ENCODE measurements around the gene CORO6. TPM values are rescaled to one million over a fixed set of nuclear protein-coding genes. Genes with fewer than 3 reads are reported as not detected.

The CORO6 gene
- total and polyA plus RNA-seq, 2 of the 13 experiments (the other 11 are each of a cell fraction or from before 2014, with no cell fraction given) = 0.42 to 0.82 TPM

DNA sequence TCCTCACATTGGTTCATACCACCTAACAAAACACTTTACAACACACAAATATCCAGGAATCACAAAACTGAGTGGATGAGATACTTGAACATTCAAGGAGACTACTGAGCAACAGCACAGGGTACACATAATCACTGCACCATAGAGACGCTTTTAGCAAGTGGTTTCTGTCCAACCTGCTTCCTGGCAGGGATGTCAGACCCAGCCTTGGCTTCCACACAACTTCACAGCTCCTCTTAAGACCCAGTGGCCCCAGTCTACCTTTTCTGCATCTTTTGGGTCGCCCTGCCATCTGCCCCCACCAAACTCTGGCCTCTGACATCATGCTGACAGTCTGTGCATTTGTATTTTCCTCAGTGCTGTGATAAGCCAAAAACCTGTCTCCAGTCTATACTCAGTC, 5.9 kb upstream of the CORO6 start:
- H3K27ac ChIP-seq (ENCODE audit: extremely low read length, insufficient read depth, low read length) = no peak overlapping the region
- H3K4me2 ChIP-seq (ENCODE audit: low read depth, low read length) = no peak overlapping the region
- no peak overlapping the region for H2AFZ ChIP-seq (ENCODE audit: low read length)
- 95% methylated on average over 2 of the region's 2 CpGs for WGBS (ENCODE audit: low lambda C conversion rate)
- ChIA-PET CTCF (ENCODE audit: low intra/inter-chr PET ratio, low total read pairs) (no interaction called here), POLR2A (interaction anchor here (1.2 kb wide), 1 partner anchor 14 kb away, joined by 3 read pairs; no protein-coding TSS in a partner anchor)
- H3K9ac ChIP-seq (ENCODE audit: insufficient read depth, low read depth, low read length) = no peak overlapping the region
- no peak for ATAC-seq
- H3K36me3 ChIP-seq (replicated peaks in 1 of 2; ENCODE audit: control insufficient read depth in 1 of 2, insufficient read depth in 2 of 2, low read length in 2 of 2) = peaks cover 7 to 19% of the 10 kb centered on the region in 2 experiments; a peak in 4 of 5 replicates
- DNase-seq (ENCODE audit: low spot score) = no peak
- BruUV-seq (replicated peaks) = no TSS peak
- TF ChIP-seq, protein P1, sequence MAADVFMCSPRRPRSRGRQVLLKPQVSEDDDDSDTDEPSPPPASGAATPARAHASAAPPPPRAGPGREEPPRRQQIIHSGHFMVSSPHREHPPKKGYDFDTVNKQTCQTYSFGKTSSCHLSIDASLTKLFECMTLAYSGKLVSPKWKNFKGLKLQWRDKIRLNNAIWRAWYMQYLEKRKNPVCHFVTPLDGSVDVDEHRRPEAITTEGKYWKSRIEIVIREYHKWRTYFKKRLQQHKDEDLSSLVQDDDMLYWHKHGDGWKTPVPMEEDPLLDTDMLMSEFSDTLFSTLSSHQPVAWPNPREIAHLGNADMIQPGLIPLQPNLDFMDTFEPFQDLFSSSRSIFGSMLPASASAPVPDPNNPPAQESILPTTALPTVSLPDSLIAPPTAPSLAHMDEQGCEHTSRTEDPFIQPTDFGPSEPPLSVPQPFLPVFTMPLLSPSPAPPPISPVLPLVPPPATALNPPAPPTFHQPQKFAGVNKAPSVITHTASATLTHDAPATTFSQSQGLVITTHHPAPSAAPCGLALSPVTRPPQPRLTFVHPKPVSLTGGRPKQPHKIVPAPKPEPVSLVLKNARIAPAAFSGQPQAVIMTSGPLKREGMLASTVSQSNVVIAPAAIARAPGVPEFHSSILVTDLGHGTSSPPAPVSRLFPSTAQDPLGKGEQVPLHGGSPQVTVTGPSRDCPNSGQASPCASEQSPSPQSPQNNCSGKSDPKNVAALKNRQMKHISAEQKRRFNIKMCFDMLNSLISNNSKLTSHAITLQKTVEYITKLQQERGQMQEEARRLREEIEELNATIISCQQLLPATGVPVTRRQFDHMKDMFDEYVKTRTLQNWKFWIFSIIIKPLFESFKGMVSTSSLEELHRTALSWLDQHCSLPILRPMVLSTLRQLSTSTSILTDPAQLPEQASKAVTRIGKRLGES (CRISPR knock-in tag; IDR thresholded peaks at IDR 0.05; ENCODE audit: borderline replicate concordance) = no peak
- TF ChIP-seq ZNF619 (CRISPR knock-in tag; IDR thresholded peaks at IDR 0.05) = no peak
- no peak for TF ChIP-seq NCOA1 (CRISPR knock-in tag; IDR thresholded peaks at IDR 0.05)
- no peak for TF ChIP-seq KDM4B (CRISPR knock-in tag; IDR thresholded peaks at IDR 0.05)
- no peak for TF ChIP-seq ZNF790 (CRISPR knock-in tag; IDR thresholded peaks at IDR 0.05; ENCODE audit: borderline replicate concordance)
- TF ChIP-seq HOXA5 (CRISPR knock-in tag; IDR thresholded peaks at IDR 0.05) = no peak
- TF ChIP-seq, protein P2, sequence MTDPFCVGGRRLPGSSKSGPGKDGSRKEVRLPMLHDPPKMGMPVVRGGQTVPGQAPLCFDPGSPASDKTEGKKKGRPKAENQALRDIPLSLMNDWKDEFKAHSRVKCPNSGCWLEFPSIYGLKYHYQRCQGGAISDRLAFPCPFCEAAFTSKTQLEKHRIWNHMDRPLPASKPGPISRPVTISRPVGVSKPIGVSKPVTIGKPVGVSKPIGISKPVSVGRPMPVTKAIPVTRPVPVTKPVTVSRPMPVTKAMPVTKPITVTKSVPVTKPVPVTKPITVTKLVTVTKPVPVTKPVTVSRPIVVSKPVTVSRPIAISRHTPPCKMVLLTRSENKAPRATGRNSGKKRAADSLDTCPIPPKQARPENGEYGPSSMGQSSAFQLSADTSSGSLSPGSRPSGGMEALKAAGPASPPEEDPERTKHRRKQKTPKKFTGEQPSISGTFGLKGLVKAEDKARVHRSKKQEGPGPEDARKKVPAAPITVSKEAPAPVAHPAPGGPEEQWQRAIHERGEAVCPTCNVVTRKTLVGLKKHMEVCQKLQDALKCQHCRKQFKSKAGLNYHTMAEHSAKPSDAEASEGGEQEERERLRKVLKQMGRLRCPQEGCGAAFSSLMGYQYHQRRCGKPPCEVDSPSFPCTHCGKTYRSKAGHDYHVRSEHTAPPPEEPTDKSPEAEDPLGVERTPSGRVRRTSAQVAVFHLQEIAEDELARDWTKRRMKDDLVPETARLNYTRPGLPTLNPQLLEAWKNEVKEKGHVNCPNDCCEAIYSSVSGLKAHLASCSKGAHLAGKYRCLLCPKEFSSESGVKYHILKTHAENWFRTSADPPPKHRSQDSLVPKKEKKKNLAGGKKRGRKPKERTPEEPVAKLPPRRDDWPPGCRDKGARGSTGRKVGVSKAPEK (CRISPR knock-in tag; IDR thresholded peaks at IDR 0.05; ENCODE audit: borderline replicate concordance) = no peak
- TF ChIP-seq, protein P3, sequence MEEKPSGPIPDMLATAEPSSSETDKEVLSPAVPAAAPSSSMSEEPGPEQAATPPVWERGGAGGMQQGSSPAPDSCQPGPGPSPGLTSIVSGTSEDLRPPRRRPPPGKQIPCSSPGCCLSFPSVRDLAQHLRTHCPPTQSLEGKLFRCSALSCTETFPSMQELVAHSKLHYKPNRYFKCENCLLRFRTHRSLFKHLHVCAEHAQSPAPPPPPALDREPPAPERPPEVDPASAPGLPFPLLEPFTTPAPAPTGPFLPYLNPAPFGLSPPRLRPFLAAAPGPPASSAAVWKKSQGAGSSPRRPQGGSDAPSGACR (CRISPR knock-in tag; IDR thresholded peaks at IDR 0.05) = no peak
- TF ChIP-seq ZNF672 (CRISPR knock-in tag; IDR thresholded peaks at IDR 0.05) = no peak
- no peak for TF ChIP-seq SRY (CRISPR knock-in tag; IDR thresholded peaks at IDR 0.05)
- TF ChIP-seq, protein P4, sequence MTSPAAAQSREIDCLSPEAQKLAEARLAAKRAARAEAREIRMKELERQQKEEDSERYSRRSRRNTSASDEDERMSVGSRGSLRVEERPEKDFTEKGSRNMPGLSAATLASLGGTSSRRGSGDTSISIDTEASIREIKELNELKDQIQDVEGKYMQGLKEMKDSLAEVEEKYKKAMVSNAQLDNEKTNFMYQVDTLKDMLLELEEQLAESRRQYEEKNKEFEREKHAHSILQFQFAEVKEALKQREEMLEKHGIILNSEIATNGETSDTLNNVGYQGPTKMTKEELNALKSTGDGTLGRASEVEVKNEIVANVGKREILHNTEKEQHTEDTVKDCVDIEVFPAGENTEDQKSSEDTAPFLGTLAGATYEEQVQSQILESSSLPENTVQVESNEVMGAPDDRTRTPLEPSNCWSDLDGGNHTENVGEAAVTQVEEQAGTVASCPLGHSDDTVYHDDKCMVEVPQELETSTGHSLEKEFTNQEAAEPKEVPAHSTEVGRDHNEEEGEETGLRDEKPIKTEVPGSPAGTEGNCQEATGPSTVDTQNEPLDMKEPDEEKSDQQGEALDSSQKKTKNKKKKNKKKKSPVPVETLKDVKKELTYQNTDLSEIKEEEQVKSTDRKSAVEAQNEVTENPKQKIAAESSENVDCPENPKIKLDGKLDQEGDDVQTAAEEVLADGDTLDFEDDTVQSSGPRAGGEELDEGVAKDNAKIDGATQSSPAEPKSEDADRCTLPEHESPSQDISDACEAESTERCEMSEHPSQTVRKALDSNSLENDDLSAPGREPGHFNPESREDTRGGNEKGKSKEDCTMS (CRISPR knock-in tag; conservative IDR thresholded peaks at IDR 0.05) = no peak
- TF ChIP-seq, protein P5, sequence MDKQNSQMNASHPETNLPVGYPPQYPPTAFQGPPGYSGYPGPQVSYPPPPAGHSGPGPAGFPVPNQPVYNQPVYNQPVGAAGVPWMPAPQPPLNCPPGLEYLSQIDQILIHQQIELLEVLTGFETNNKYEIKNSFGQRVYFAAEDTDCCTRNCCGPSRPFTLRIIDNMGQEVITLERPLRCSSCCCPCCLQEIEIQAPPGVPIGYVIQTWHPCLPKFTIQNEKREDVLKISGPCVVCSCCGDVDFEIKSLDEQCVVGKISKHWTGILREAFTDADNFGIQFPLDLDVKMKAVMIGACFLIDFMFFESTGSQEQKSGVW (CRISPR knock-in tag; IDR thresholded peaks at IDR 0.05; ENCODE audit: borderline replicate concordance) = no peak
- no peak for TF ChIP-seq MED1 (CRISPR knock-in tag; IDR thresholded peaks at IDR 0.05)
- TF ChIP-seq ZNF263 (CRISPR knock-in tag; IDR thresholded peaks at IDR 0.05) = no peak
- intact Hi-C loops (cut with micrococcal nuclease; ENCODE audit: unreplicated experiment) (no loop called here), in situ Hi-C loops (cut with HindIII; ENCODE audit: extremely low pct_ligation_motif_present, low pct_unique_long_range_greater_than_20kb) (loop anchor here (10.0 kb wide), 1 partner anchor 146 kb away; no protein-coding TSS in a partner anchor)
- H4K20me1 ChIP-seq (ENCODE audit: insufficient read depth, low read length) = no peaks in the 10 kb centered on the region
- no peaks in the 10 kb centered on the region for H3K27me3 ChIP-seq (ENCODE audit: control insufficient read depth in 1 of 2, insufficient read depth in 2 of 2, low read length in 2 of 2)
- no peaks in the 10 kb centered on the region for H3K79me2 ChIP-seq (ENCODE audit: insufficient read depth, low read length)
- no peaks in the 10 kb centered on the region for H3K9me3 ChIP-seq (ENCODE audit: low read length)
- H3K4me3 ChIP-seq (replicated peaks in 1 of 3; ENCODE audit: insufficient read depth in 1 of 3, low read depth in 2 of 3, low read length in 3 of 3) = no peak overlapping the region
- H3K4me1 ChIP-seq (ENCODE audit: insufficient read depth, low read length) = peaks cover 1% of the 10 kb centered on the region
- FAIRE-seq = no peak
